Esophagus muscularis mucosa (tissue), 4 donors: Measurements from ENCODE around the gene C2CD4C. TPM values are rescaled to one million over a fixed set of nuclear protein-coding genes. Genes with fewer than 3 reads are reported as not detected.

Experiments
- DNase-seq: peaks from one replicate; pipeline ENCODE4 v3.0.0-alpha.2; 2017; ENCODE audit errors: extremely low spot score
- H3K27ac ChIP-seq, 4 donors: fragments of 200-600 bp; sonication (generic); replicated peaks in 1 of 4; 1 replicate in 3 of 4; 2 replicates in 1 of 4; pipeline ENCODE4 v1.5.1; 2016 to 2019; ENCODE audit warnings: mild to moderate bottlenecking in 1 of 4
- H3K27me3 ChIP-seq, 4 donors: fragments of 200-600 bp; sonication (generic); one replicate each; pipeline versions ENCODE4 v1.5.1 to v1.6.0; 2016 to 2019
- H3K36me3 ChIP-seq, 4 donors: fragments of 200-600 bp; sonication (generic); one replicate each; pipeline ENCODE4 v1.5.1; 2016 to 2019
- H3K4me1 ChIP-seq, 4 donors: fragments of 200-600 bp; sonication (generic); one replicate each; pipeline ENCODE4 v1.5.1; 2016 to 2019
- H3K4me3 ChIP-seq, 4 donors: fragments of 200-600 bp; sonication (generic); 1 replicate in 2 of 4; 2 replicates in 2 of 4; pipeline ENCODE4 v1.5.1; 2016 to 2019; ENCODE audit warnings: mild to moderate bottlenecking in 4 of 4, moderate library complexity in 1 of 4
- H3K9me3 ChIP-seq, 4 donors: fragments of 200-600 bp; sonication (generic); 1 replicate in 3 of 4; 2 replicates in 1 of 4; pipeline ENCODE4 v1.5.1; 2016 to 2019
- EP300 ChIP-seq: sonication (generic); formaldehyde crosslinking; IDR thresholded peaks from one replicate; pipeline ENCODE4 v1.6.1; 2017; ENCODE audit warnings: antibody characterized with exemption
- POLR2A ChIP-seq: fragments of 450-650 bp; IDR thresholded peaks from one replicate; pipeline ENCODE4 v1.6.1; 2017; ENCODE audit warnings: antibody characterized with exemption, moderate library complexity, mild to moderate bottlenecking, low read depth
- POLR2AphosphoS5 ChIP-seq, 2 donors: sonication (generic); formaldehyde crosslinking; IDR thresholded peaks; one replicate each; pipeline ENCODE4 v1.6.1; 2017; ENCODE audit warnings: antibody characterized with exemption in 2 of 2
- WGBS: methylation state at CpG from one replicate; pipeline ENCODE4 v1.1.5; 2018; 5-methylcytosine and 5-hydroxymethylcytosine counted together
- intact Hi-C: fragments of 100-400 bp; cut with DNase I; formaldehyde crosslinking; loops from one replicate; pipeline ENCODE4 v1.15.1; 2023
- total RNA-seq, 4 donors: library from RNA; depleted of rRNA; stranded (reverse); fragments of >200 nt; gene quantifications; one replicate each; pipeline versions ENCODE4 v1.1.0 to v1.2.1, GENCODE V29; 2016
- TF ChIP-seq, protein P1 (sequence below), 3 experiments: fragments of 200-600 bp in 2 of 3; fragments of 450-650 bp in 1 of 3; sonication (generic) in 2 of 3; IDR thresholded peaks; one replicate each; pipeline ENCODE4 v1.5.1; 2017 to 2019; ENCODE audit warnings: antibody characterized with exemption in 3 of 3, mild to moderate bottlenecking in 2 of 3, moderate library complexity in 1 of 3

The C2CD4C gene
- total RNA-seq, 4 donors from 2014 or later = 0.46 to 3.7 (median 1.7) TPM

DNA sequence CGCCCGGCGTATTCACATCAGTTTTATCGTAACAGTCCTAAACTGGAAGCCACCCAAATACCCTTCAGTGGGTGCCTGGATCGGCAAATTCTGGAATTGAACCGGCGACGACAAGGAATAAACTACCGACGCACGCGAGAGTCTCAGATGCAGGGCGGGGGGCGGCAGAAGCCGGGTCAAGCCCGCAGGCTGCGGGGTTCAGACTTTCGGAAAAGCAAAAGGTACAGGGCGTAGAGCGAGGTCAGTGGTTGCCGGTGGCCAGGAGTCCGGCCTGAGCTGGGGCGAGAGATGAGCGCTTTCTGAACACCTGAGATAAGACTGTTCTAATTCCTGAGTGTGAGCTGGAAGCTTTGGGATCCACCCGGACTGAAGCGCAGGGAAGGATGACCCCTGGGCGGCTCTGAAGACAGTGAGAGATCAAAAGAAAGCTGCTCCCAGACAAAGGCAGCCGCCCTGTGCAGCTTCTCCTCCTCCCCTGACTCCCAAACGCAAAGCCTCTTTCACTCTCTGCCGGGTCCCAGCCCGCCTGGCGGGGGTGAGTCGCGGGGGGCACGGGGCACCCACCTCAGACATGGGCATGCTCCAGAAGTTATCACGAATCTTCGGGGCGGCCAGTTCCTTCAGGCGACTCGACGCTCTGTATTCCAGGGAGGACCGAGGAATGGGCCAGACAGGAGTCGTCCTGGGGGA, 38.2 kb downstream of the C2CD4C start:
- Histone ChIP-seq H3K4me3 (no peak overlapping the region), H3K27ac (no peak overlapping the region), H3K36me3 (no peaks in the 10 kb centered on the region), H3K9me3 (no peaks in the 10 kb centered on the region), H3K27me3 (peaks cover 0 to 66% (median 2%) of the 10 kb centered on the region in 4 donors), H3K4me1 (peaks cover 7 to 12% (median 10%) of the 10 kb centered on the region in 4 donors)
- no peak for DNase-seq
- no peak for TF ChIP-seq POLR2AphosphoS5 (IDR thresholded peaks at IDR 0.05)
- TF ChIP-seq, protein P1, sequence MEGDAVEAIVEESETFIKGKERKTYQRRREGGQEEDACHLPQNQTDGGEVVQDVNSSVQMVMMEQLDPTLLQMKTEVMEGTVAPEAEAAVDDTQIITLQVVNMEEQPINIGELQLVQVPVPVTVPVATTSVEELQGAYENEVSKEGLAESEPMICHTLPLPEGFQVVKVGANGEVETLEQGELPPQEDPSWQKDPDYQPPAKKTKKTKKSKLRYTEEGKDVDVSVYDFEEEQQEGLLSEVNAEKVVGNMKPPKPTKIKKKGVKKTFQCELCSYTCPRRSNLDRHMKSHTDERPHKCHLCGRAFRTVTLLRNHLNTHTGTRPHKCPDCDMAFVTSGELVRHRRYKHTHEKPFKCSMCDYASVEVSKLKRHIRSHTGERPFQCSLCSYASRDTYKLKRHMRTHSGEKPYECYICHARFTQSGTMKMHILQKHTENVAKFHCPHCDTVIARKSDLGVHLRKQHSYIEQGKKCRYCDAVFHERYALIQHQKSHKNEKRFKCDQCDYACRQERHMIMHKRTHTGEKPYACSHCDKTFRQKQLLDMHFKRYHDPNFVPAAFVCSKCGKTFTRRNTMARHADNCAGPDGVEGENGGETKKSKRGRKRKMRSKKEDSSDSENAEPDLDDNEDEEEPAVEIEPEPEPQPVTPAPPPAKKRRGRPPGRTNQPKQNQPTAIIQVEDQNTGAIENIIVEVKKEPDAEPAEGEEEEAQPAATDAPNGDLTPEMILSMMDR (IDR thresholded peaks at IDR 0.05) = no peak
- no peak for TF ChIP-seq EP300
- no peak for TF ChIP-seq POLR2A
- intact Hi-C loops = no loop called here
- WGBS = 88% methylated on average over 43 of the region's 43 CpGs

DNA sequence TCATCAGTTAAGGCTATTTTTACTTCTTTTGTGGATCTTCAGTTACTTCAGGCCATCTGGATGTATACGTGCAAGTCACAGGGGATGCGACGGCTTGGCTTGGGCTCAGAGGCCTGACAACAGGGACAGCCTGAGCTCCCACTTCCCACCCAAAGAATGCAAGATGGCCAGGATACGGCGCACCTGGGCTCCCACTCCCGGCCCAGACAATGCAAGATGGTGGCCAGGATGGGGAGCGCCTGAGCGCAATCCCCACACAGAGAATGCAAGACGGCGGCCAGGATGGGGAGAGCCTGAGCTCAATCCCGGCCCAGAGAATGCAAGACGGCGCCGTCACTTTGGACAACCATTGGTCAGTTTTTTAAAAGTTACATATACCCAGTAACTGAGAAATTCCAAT, 39.1 kb downstream of the C2CD4C start:
- H3K27me3 ChIP-seq = peaks cover 0 to 61% (median 0%) of the 10 kb centered on the region in 4 donors
- H3K4me3 ChIP-seq = no peak overlapping the region
- no peaks in the 10 kb centered on the region for H3K9me3 ChIP-seq
- H3K27ac ChIP-seq = no peak overlapping the region
- no peaks in the 10 kb centered on the region for H3K36me3 ChIP-seq
- DNase-seq = no peak
- intact Hi-C loops = no loop called here
- TF ChIP-seq POLR2A = no peak
- no peak for TF ChIP-seq EP300
- TF ChIP-seq, protein P1 (IDR thresholded peaks at IDR 0.05) = no peak
- TF ChIP-seq POLR2AphosphoS5 (IDR thresholded peaks at IDR 0.05) = no peak
- H3K4me1 ChIP-seq = peaks cover 7 to 12% (median 10%) of the 10 kb centered on the region in 4 donors
- 95% methylated on average over 12 of the region's 14 CpGs for WGBS

DNA sequence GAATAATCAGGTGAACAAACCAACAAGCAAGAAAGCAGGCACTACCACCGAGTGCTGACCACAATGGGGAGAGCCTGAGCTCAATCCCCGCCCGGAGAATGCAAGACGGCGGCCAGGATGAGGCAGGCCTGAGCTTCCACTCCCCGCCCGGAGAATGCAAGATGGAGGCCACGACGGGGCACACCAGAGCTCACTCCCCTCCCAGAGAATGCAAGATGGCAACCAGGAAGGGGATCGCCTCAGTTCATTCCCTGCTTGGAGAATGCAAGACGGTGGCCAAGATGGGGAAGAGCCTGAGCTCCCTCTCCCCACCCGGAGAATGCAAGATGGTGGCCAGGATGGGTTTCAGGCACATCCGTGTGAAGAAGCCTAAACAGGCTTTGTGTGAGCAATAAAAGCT, 39.7 kb downstream of the C2CD4C start:
- Histone ChIP-seq H3K4me1 (peaks cover 7 to 12% (median 10%) of the 10 kb centered on the region in 4 donors), H3K36me3 (no peaks in the 10 kb centered on the region), H3K27ac (no peak overlapping the region), H3K9me3 (no peaks in the 10 kb centered on the region), H3K27me3 (peaks cover 0 to 61% (median 0%) of the 10 kb centered on the region in 4 donors), H3K4me3 (no peak overlapping the region)
- TF ChIP-seq EP300 = no peak
- TF ChIP-seq, protein P1 (IDR thresholded peaks at IDR 0.05) = no peak
- TF ChIP-seq POLR2A = no peak
- TF ChIP-seq POLR2AphosphoS5 (IDR thresholded peaks at IDR 0.05) = no peak
- DNase-seq = no peak
- 93% methylated on average over 9 of the region's 13 CpGs for WGBS
- intact Hi-C loops = no loop called here

GRCh38 chr19:368630-369024, 40.3 kb downstream of the C2CD4C start:
- no peak for TF ChIP-seq EP300
- TF ChIP-seq, protein P1 (IDR thresholded peaks at IDR 0.05) = no peak
- TF ChIP-seq POLR2AphosphoS5 (IDR thresholded peaks at IDR 0.05) = no peak
- no peak for TF ChIP-seq POLR2A
- no peak for DNase-seq
- WGBS = 78% methylated on average over 7 of the region's 7 CpGs
- H3K4me3 ChIP-seq = no peak overlapping the region
- intact Hi-C loops = no loop called here
- H3K27ac ChIP-seq = no peak overlapping the region
- no peaks in the 10 kb centered on the region for H3K36me3 ChIP-seq
- peaks cover 0 to 58% (median 0%) of the 10 kb centered on the region in 4 donors for H3K27me3 ChIP-seq
- H3K4me1 ChIP-seq = peaks cover 7 to 12% (median 10%) of the 10 kb centered on the region in 4 donors
- H3K9me3 ChIP-seq = no peaks in the 10 kb centered on the region
